H1 (cell line): ENCODE data around the gene MEGF9. TPM values are rescaled to one million over a fixed set of nuclear protein-coding genes. Genes with fewer than 3 reads are reported as not detected.

Source experiments
- CTCF ChIA-PET: fragments of 300-600 bp; sonication (Branson Sonifier 250); formaldehyde crosslinking; loops from one replicate; lab custom pipeline; 2021; ENCODE audit not compliant: partially characterized antibody; lab: Charles Lee
- POLR2A ChIA-PET: fragments of 300-600 bp; sonication (Branson Sonifier 250); formaldehyde crosslinking; loops from one replicate; lab custom pipeline; 2021; ENCODE audit warnings: inconsistent platforms; ENCODE audit not compliant: partially characterized antibody; lab: Charles Lee
- DNase-seq, 2 experiments: peaks; one replicate each; pipeline versions ENCODE4 v3.0.0 to v3.0.0-alpha.2; 2010 to 2022; ENCODE audit warnings: low spot score in 2 of 2, low read depth in 1 of 2, mixed read lengths in 1 of 2
- FAIRE-seq: peaks from 2 replicates; lab custom pipeline; 2011; peaks lifted over from hg19 to GRCh38; lab: Jason Lieb, UNC
- H2AFZ ChIP-seq: 2 replicates; pipeline ENCODE4 v1.8.1; 2012; ENCODE audit warnings: low read length, inconsistent platforms
- H2AK5ac ChIP-seq: 2 replicates; pipeline ENCODE4 v1.6.1; 2013; ENCODE audit warnings: low read depth, low read length
- H2BK120ac ChIP-seq: replicated peaks from 2 replicates; pipeline ENCODE3; 2013; ENCODE audit warnings: low read depth, low read length, inconsistent platforms
- H2BK12ac ChIP-seq: 2 replicates; pipeline ENCODE4 v1.6.1; 2013; ENCODE audit warnings: low read depth, low read length
- H2BK15ac ChIP-seq: 2 replicates; pipeline ENCODE4 v1.6.1; 2013; ENCODE audit warnings: low read length
- H2BK20ac ChIP-seq: 2 replicates; pipeline ENCODE4 v1.6.1; 2013; ENCODE audit warnings: low read length
- H2BK5ac ChIP-seq: 2 replicates; pipeline ENCODE4 v1.6.1; 2013; ENCODE audit warnings: low read depth, low read length
- H3K14ac ChIP-seq: 2 replicates; pipeline ENCODE4 v1.6.1; 2013; ENCODE audit warnings: inconsistent platforms; ENCODE audit not compliant: insufficient read length
- H3K18ac ChIP-seq: 2 replicates; pipeline ENCODE4 v1.6.1; 2013; ENCODE audit warnings: low read length; ENCODE audit errors: extremely low read depth
- H3K23ac ChIP-seq: 2 replicates; pipeline ENCODE4 v1.6.1; 2013; ENCODE audit warnings: inconsistent platforms; ENCODE audit not compliant: insufficient read length
- H3K23me2 ChIP-seq: 2 replicates; pipeline ENCODE4 v1.6.1; 2013; ENCODE audit warnings: low read depth, low read length
- H3K27ac ChIP-seq: 2 replicates; pipeline ENCODE4 v1.6.1; 2011; ENCODE audit warnings: low read depth, low read length, inconsistent platforms
- H3K27me3 ChIP-seq, 4 experiments: replicated peaks in 1 of 4; 1 replicate in 1 of 4; 2 replicates in 3 of 4; pipeline versions ENCODE4 v1.6.1 to v1.8.1; 2011 to 2013; ENCODE audit warnings: low read length in 3 of 4, mild to moderate bottlenecking in 3 of 4, inconsistent platforms in 2 of 4, mixed read lengths in 2 of 4, moderate library complexity in 1 of 4; ENCODE audit not compliant: control insufficient read depth in 3 of 4, insufficient read depth in 3 of 4; ENCODE audit errors: extremely low read depth in 1 of 4
- H3K36me3 ChIP-seq, 4 experiments: 2 replicates each; pipeline versions ENCODE4 v1.6.1 to v1.8.1; 2011 to 2013; ENCODE audit warnings: mild to moderate bottlenecking in 4 of 4, low read length in 3 of 4, moderate library complexity in 2 of 4, control low read depth in 1 of 4, inconsistent platforms in 1 of 4; ENCODE audit not compliant: insufficient read depth in 4 of 4, control insufficient read depth in 2 of 4
- H3K4ac ChIP-seq: replicated peaks from 2 replicates; pipeline ENCODE3; 2013; ENCODE audit warnings: low read length, low read depth, mixed read lengths, inconsistent platforms; ENCODE audit not compliant: insufficient read length
- H3K4me1 ChIP-seq, 4 experiments: replicated peaks in 1 of 4; 1 replicate in 1 of 4; 2 replicates in 3 of 4; pipeline versions ENCODE4 v1.6.1 to v1.8.1; 2011 to 2013; ENCODE audit warnings: low read length in 3 of 4, inconsistent platforms in 2 of 4, mixed read lengths in 1 of 4; ENCODE audit not compliant: insufficient read depth in 4 of 4, control insufficient read depth in 3 of 4
- H3K4me2 ChIP-seq, 2 experiments: 2 replicates each; pipeline versions ENCODE4 v1.6.1 to v1.8.1; 2011 to 2013; ENCODE audit warnings: low read depth in 2 of 2, low read length in 2 of 2, control low read depth in 1 of 2, inconsistent platforms in 1 of 2, mild to moderate bottlenecking in 1 of 2; ENCODE audit not compliant: insufficient read depth in 1 of 2
- H3K4me3 ChIP-seq, 4 experiments: fragments of 200-600, 300-600 bp in 1 of 4; sonication (generic), shearing (Covaris generic), sonication (Bioruptor Twin) in 1 of 4; 2 replicates each; pipeline versions ENCODE4 v1.5.1 to v1.8.1; 2011 to 2016; ENCODE audit warnings: low read length in 4 of 4, low read depth in 3 of 4, control low read depth in 2 of 4, inconsistent platforms in 2 of 4, mild to moderate bottlenecking in 2 of 4, mixed read lengths in 1 of 4, moderate library complexity in 1 of 4; ENCODE audit not compliant: insufficient read depth in 2 of 4; ENCODE audit errors: extremely low read depth in 1 of 4
- H3K56ac ChIP-seq: replicated peaks from 2 replicates; pipeline ENCODE3; 2013; ENCODE audit warnings: low read depth, mild to moderate bottlenecking, mixed read lengths, low read length, inconsistent platforms; ENCODE audit not compliant: insufficient read length
- H3K79me1 ChIP-seq: 2 replicates; pipeline ENCODE4 v1.6.1; 2013; ENCODE audit warnings: low read depth, low read length, control low read depth
- H3K79me2 ChIP-seq, 2 experiments: 2 replicates each; pipeline versions ENCODE4 v1.6.1 to v1.8.1; 2012 to 2013; ENCODE audit warnings: low read length in 2 of 2, mild to moderate bottlenecking in 2 of 2, inconsistent platforms in 1 of 2; ENCODE audit not compliant: insufficient read depth in 2 of 2, control insufficient read depth in 1 of 2
- H3K9ac ChIP-seq, 4 experiments: replicated peaks in 1 of 4; 1 replicate in 1 of 4; 2 replicates in 3 of 4; pipeline versions ENCODE4 v1.6.1 to v1.8.1; 2011 to 2013; ENCODE audit warnings: low read depth in 3 of 4, low read length in 3 of 4, control low read depth in 2 of 4, mild to moderate bottlenecking in 2 of 4, moderate library complexity in 2 of 4, inconsistent platforms in 1 of 4; ENCODE audit errors: extremely low read depth in 1 of 4
- H3K9me3 ChIP-seq, 2 experiments: 2 replicates each; pipeline versions ENCODE4 v1.6.1 to v1.8.1; 2012 to 2013; ENCODE audit warnings: mild to moderate bottlenecking in 2 of 2, moderate library complexity in 2 of 2, control low read depth in 1 of 2, inconsistent platforms in 1 of 2, low read depth in 1 of 2, low read length in 1 of 2, mixed read lengths in 1 of 2; ENCODE audit not compliant: insufficient read depth in 2 of 2
- H4K20me1 ChIP-seq, 2 experiments: replicated peaks in 1 of 2; 2 replicates each; pipeline versions ENCODE3 to v1.8.1; 2011 to 2013; ENCODE audit warnings: inconsistent platforms in 2 of 2, low read length in 2 of 2, mild to moderate bottlenecking in 1 of 2; ENCODE audit not compliant: insufficient read depth in 2 of 2, control insufficient read depth in 1 of 2
- H4K5ac ChIP-seq: 2 replicates; pipeline ENCODE4 v1.6.1; 2013; ENCODE audit warnings: low read length, low read depth, mixed read lengths, inconsistent platforms; ENCODE audit not compliant: insufficient read length
- H4K8ac ChIP-seq: 2 replicates; pipeline ENCODE4 v1.8.0; 2013; ENCODE audit warnings: mild to moderate bottlenecking, moderate library complexity, low read length, inconsistent platforms; ENCODE audit not compliant: insufficient read depth; ENCODE audit errors: extremely low read depth
- H4K91ac ChIP-seq: replicated peaks from 2 replicates; pipeline ENCODE3; 2013; ENCODE audit warnings: low read length, mixed read lengths, inconsistent platforms; ENCODE audit not compliant: insufficient read length
- WGBS, 2 experiments: shearing (Covaris generic) in 1 of 2; methylation state at CpG; one replicate each; pipeline versions ENCODE4 v1.1.6 to v1.1.7; 2013 to 2015; ENCODE audit warnings: low lambda C conversion rate in 2 of 2, mixed read lengths in 2 of 2, inconsistent platforms in 1 of 2, low coverage in 1 of 2, missing lambda C conversion rate in 1 of 2; ENCODE audit not compliant: insufficient replicate concordance in 2 of 2, insufficient coverage in 1 of 2, insufficient read length in 1 of 2; ENCODE audit errors: extremely low coverage in 1 of 2, missing lambda C conversion rate in 1 of 2; 5-methylcytosine and 5-hydroxymethylcytosine counted together
- polyA plus RNA-seq, 7 experiments: library from polyadenylated mRNA; depleted of rRNA in 3 of 7; stranded (reverse) in 5 of 7; unstranded in 2 of 7; fragments of >200 nt in 5 of 7; fragments of 200-250 nt in 2 of 7; gene quantifications; 1 replicate in 5 of 7; 2 replicates in 1 of 7; 4 replicates in 1 of 7; pipeline versions ENCODE4 v1.2.1 to v1.2.3, GENCODE V29; 2011 to 2013; ENCODE audit warnings: missing spikeins in 2 of 7, mixed read lengths in 2 of 7
- total RNA-seq: library from RNA; stranded (reverse); fragmentation: NEBNext Ultra II Directional; extraction: Animal tissue kit (Norgen Biotek cat#: 25700); gene quantifications from 2 replicates; pipeline ENCODE4 v1.2.1, GENCODE V29; 2021

Gene MEGF9
- total and polyA plus RNA-seq, 2 of the 8 experiments (the other 6 are each of a cell fraction or from before 2014, with no cell fraction given), result 0.45 to 1.8 TPM

- H2BK120ac ChIP-seq, result no peak overlapping the region
- H4K5ac ChIP-seq, result no peak overlapping the region
- no peak overlapping the region for H4K91ac ChIP-seq
- H2AFZ ChIP-seq, result no peak overlapping the region
- no peaks in the 10 kb centered on the region for H3K23me2 ChIP-seq
- no peak overlapping the region for H3K4me3 ChIP-seq
- H3K14ac ChIP-seq, result no peak overlapping the region
- no peaks in the 10 kb centered on the region for H3K79me1 ChIP-seq
- no peaks in the 10 kb centered on the region for H3K79me2 ChIP-seq
- no peaks in the 10 kb centered on the region for H3K4me1 ChIP-seq
- no peak overlapping the region for H2AK5ac ChIP-seq
- H3K4ac ChIP-seq, result no peak overlapping the region
- no peak overlapping the region for H3K9ac ChIP-seq
- no peak overlapping the region for H3K23ac ChIP-seq
- no peak overlapping the region for H2BK20ac ChIP-seq
- H3K27me3 ChIP-seq, result no peaks in the 10 kb centered on the region
- no peak overlapping the region for H4K8ac ChIP-seq
- no peak overlapping the region for H2BK12ac ChIP-seq
- no peak overlapping the region for H3K4me2 ChIP-seq
- H3K56ac ChIP-seq, result no peak overlapping the region
- FAIRE-seq (no peak), DNase-seq (no peak)
- H4K20me1 ChIP-seq, result no peaks in the 10 kb centered on the region
- no peak overlapping the region for H2BK15ac ChIP-seq
- H3K36me3 ChIP-seq, result no peaks in the 10 kb centered on the region
- peaks cover 0 to 6% of the 10 kb centered on the region in 2 experiments; a peak in 1 of 4 replicates for H3K9me3 ChIP-seq
- no peak overlapping the region for H2BK5ac ChIP-seq
- H3K18ac ChIP-seq, result no peak overlapping the region
- CTCF ChIA-PET, result interaction anchor here (0.5 to 3.6 kb wide), 5 partner anchors 17 to 305 kb away, joined by 3 to 13 read pairs (median 3); no protein-coding TSS in a partner anchor
- POLR2A ChIA-PET, result no interaction called here
- 98% methylated on average over 3 of the region's 5 CpGs; no CpG with 5 or more reads in 1 of the 2 experiments for WGBS, 2 experiments
- no peak overlapping the region for H3K27ac ChIP-seq
Measured at GRCh38 chr9:120750421-120750820, 36.2 kb upstream of the MEGF9 start.
